Astrocyte (in vitro differentiated cells and primary cell): ENCODE measurements around the gene CDH23.

Source experiments
- CTCF ChIP-seq: IDR thresholded peaks from 2 replicates; pipeline ENCODE4 v1.5.1; 2011; ENCODE audit warnings: low read depth, mild to moderate bottlenecking, inconsistent platforms, low read length, moderate library complexity; ENCODE audit not compliant: insufficient read depth
- EZH2 ChIP-seq: IDR thresholded peaks from 2 replicates; pipeline ENCODE4 v1.6.1; 2012; ENCODE audit warnings: mild to moderate bottlenecking, low read length, inconsistent platforms; ENCODE audit not compliant: insufficient read depth

GRCh38 chr10:71798308-71798624 lies 401.5 kb downstream of the CDH23 start:
- no peak for TF ChIP-seq CTCF
- no peak for TF ChIP-seq EZH2
